B cell (primary cell): ENCODE measurements around the gene ADAMTS20. TPM values are rescaled to one million over a fixed set of nuclear protein-coding genes. Genes with fewer than 3 reads are reported as not detected.

Experiments
- ATAC-seq: fragments of 200-7000 bp; cut with Tn5 transposase; one replicate; pipeline ENCODE4 v1.10.0; 2021; ENCODE audit warnings: low read depth, mild to moderate bottlenecking, moderate number of reproducible peaks, moderate library complexity
- CTCF ChIA-PET: fragments of 350-600 bp; sonication (Branson Sonifier 250); formaldehyde crosslinking; loops from one replicate; lab custom pipeline; 2021; ENCODE audit warnings: antibody characterized with exemption, inconsistent platforms; lab: Charles Lee
- POLR2A ChIA-PET: fragments of 350-600 bp; sonication (Branson Sonifier 250); formaldehyde crosslinking; loops from one replicate; lab custom pipeline; 2021; ENCODE audit warnings: antibody characterized with exemption; lab: Charles Lee
- DNase-seq: peaks from one replicate; pipeline ENCODE4 v3.0.0; 2013
- H2AFZ ChIP-seq: 2 replicates; pipeline ENCODE4 v1.6.1; 2012; ENCODE audit warnings: mild to moderate bottlenecking, low read depth, low read length; ENCODE audit not compliant: insufficient read depth, poor library complexity, severe bottlenecking
- H3K27ac ChIP-seq, 2 donors: 1 replicate in 1 of 2; 2 replicates in 1 of 2; pipeline ENCODE4 v1.5.1; 2012 to 2013; ENCODE audit warnings: low read length in 2 of 2, mild to moderate bottlenecking in 2 of 2, moderate library complexity in 1 of 2
- H3K27me3 ChIP-seq, 4 experiments: fragments of 200-600 bp in 1 of 4; sonication (generic) in 1 of 4; replicated peaks in 1 of 4; 1 replicate in 2 of 4; 2 replicates in 2 of 4; pipeline versions ENCODE4 v1.6.1 to v1.7.0; 2013 to 2016; ENCODE audit warnings: low read length in 3 of 4, mild to moderate bottlenecking in 2 of 4, mixed read lengths in 1 of 4, moderate library complexity in 1 of 4; ENCODE audit not compliant: insufficient read depth in 4 of 4, control insufficient read depth in 3 of 4; ENCODE audit errors: control extremely low read depth in 1 of 4
- H3K36me3 ChIP-seq, 2 experiments: replicated peaks in 1 of 2; 1 replicate in 1 of 2; 2 replicates in 1 of 2; pipeline versions ENCODE4 v1.6.1 to v1.7.1; 2013; ENCODE audit warnings: low read length in 1 of 2; ENCODE audit not compliant: insufficient read depth in 2 of 2, control insufficient read depth in 1 of 2; ENCODE audit errors: control extremely low read depth in 1 of 2, extremely low read depth in 1 of 2
- H3K4me1 ChIP-seq, 2 donors: fragments of 200-600 bp in 1 of 2; sonication (generic) in 1 of 2; 1 replicate in 1 of 2; 2 replicates in 1 of 2; pipeline versions ENCODE4 v1.5.1 to v1.6.1; 2013 to 2017; ENCODE audit warnings: low read length in 2 of 2; ENCODE audit not compliant: control insufficient read depth in 2 of 2, insufficient read depth in 2 of 2
- H3K4me2 ChIP-seq: replicated peaks from 2 replicates; pipeline ENCODE3; 2012; ENCODE audit warnings: mild to moderate bottlenecking, low read depth, low read length; ENCODE audit not compliant: poor library complexity, severe bottlenecking
- H3K4me3 ChIP-seq, 5 experiments: fragments of 200-600 bp in 1 of 5; sonication (generic) in 1 of 5; 1 replicate in 3 of 5; 2 replicates in 2 of 5; pipeline versions ENCODE4 v1.5.1 to v1.7.0; 2011 to 2016; ENCODE audit warnings: low read length in 4 of 5, mild to moderate bottlenecking in 4 of 5, low read depth in 2 of 5, control low read depth in 1 of 5, moderate library complexity in 1 of 5; ENCODE audit not compliant: insufficient read depth in 1 of 5; ENCODE audit errors: control extremely low read depth in 1 of 5, extremely low read depth in 1 of 5
- H3K79me2 ChIP-seq: fragments of 200-600 bp; sonication (generic); one replicate; pipeline ENCODE4 v1.6.0; 2016; ENCODE audit warnings: low read length; ENCODE audit not compliant: control insufficient read depth, insufficient read depth
- H3K9ac ChIP-seq: fragments of 200-600 bp; sonication (generic); 2 replicates; pipeline ENCODE4 v1.6.1; 2017; ENCODE audit warnings: mild to moderate bottlenecking, low read length, moderate library complexity
- H3K9me3 ChIP-seq, 3 donors: one replicate each; pipeline versions ENCODE4 v1.6.1 to v1.7.1; 2013; ENCODE audit warnings: low read length in 2 of 3; ENCODE audit not compliant: control insufficient read depth in 2 of 3, insufficient read depth in 1 of 3; ENCODE audit errors: control extremely low read depth in 1 of 3
- H4K20me1 ChIP-seq: 2 replicates; pipeline ENCODE4 v1.6.0; 2012; ENCODE audit warnings: mild to moderate bottlenecking, low read length; ENCODE audit not compliant: insufficient read depth, control insufficient read depth, poor library complexity, severe bottlenecking
- H3K27ac Mint-ChIP-seq: one replicate; pipeline ENCODE4 v1.8.0; 2021; ENCODE audit warnings: mixed read lengths
- H3K27me3 Mint-ChIP-seq: one replicate; pipeline ENCODE4 v1.8.0; 2021; ENCODE audit warnings: mixed read lengths
- H3K4me1 Mint-ChIP-seq: one replicate; pipeline ENCODE4 v1.8.0; 2021; ENCODE audit warnings: mixed read lengths
- H3K4me3 Mint-ChIP-seq: one replicate; pipeline ENCODE4 v1.8.0; 2021; ENCODE audit warnings: mixed read lengths
- H3K9me3 Mint-ChIP-seq: one replicate; pipeline ENCODE4 v1.8.0; 2022; ENCODE audit warnings: mixed read lengths; ENCODE audit not compliant: insufficient read depth
- EZH2 ChIP-seq: IDR thresholded peaks from 2 replicates; pipeline ENCODE4 v1.6.1; 2012; ENCODE audit warnings: borderline replicate concordance, low read depth, mild to moderate bottlenecking, moderate library complexity, low read length; ENCODE audit not compliant: insufficient read depth, poor library complexity, severe bottlenecking
- WGBS: methylation state at CpG from one replicate; pipeline ENCODE4 v1.1.5; 2013; ENCODE audit warnings: missing lambda C conversion rate; ENCODE audit not compliant: insufficient coverage; 5-methylcytosine and 5-hydroxymethylcytosine counted together
- intact Hi-C: fragments of 100-400 bp; cut with micrococcal nuclease; formaldehyde crosslinking; loops from one replicate; pipeline ENCODE4 v1.10.0; 2022
- polyA plus RNA-seq: library from polyadenylated mRNA; depleted of rRNA; stranded (reverse); fragments of >200 nt; gene quantifications from 2 replicates; pipeline ENCODE4 v1.2.3, GENCODE V29; 2012
- total RNA-seq, 2 donors: library from RNA; stranded (reverse); fragments of 120-200 nt in 1 of 2; gene quantifications; 1 replicate in 1 of 2; 2 replicates in 1 of 2; pipeline versions ENCODE4 v1.2.3 to v1.2.4, GENCODE V29; 2013 to 2022
- TF ChIP-seq, protein P1 (sequence below): fragments of 200-600 bp; IDR thresholded peaks from one replicate; pipeline ENCODE4 v1.8.0; 2022; ENCODE audit warnings: antibody characterized with exemption, mild to moderate bottlenecking

ADAMTS20 gene
- total and polyA plus RNA-seq, 2 donors (not counting 1 experiment from before 2014, with no cell fraction given) = not detected

- WGBS = no CpG with 5 or more reads among the region's 5 CpGs
- Mint-ChIP-seq H3K4me3 (no peak overlapping the region), H3K27me3 (no peaks in the 10 kb centered on the region), H3K27ac (no peak overlapping the region), H3K4me1 (no peaks in the 10 kb centered on the region), H3K9me3 (no peaks in the 10 kb centered on the region)
- Histone ChIP-seq H2AFZ (no peak overlapping the region), H3K9me3 (no peaks in the 10 kb centered on the region), H3K36me3 (no peaks in the 10 kb centered on the region), H3K27ac (no peak overlapping the region), H3K9ac (no peak overlapping the region), H3K79me2 (no peaks in the 10 kb centered on the region), H3K27me3 (no peaks in the 10 kb centered on the region), H3K4me3 (no peak overlapping the region), H3K4me1 (no peaks in the 10 kb centered on the region), H3K4me2 (no peak overlapping the region), H4K20me1 (no peaks in the 10 kb centered on the region)
- ChIA-PET POLR2A (no interaction called here), CTCF (no interaction called here)
- ATAC-seq (no peak), DNase-seq (no peak)
- intact Hi-C loops = no loop called here
- TF ChIP-seq EZH2 = no peak
- TF ChIP-seq, protein P1, sequence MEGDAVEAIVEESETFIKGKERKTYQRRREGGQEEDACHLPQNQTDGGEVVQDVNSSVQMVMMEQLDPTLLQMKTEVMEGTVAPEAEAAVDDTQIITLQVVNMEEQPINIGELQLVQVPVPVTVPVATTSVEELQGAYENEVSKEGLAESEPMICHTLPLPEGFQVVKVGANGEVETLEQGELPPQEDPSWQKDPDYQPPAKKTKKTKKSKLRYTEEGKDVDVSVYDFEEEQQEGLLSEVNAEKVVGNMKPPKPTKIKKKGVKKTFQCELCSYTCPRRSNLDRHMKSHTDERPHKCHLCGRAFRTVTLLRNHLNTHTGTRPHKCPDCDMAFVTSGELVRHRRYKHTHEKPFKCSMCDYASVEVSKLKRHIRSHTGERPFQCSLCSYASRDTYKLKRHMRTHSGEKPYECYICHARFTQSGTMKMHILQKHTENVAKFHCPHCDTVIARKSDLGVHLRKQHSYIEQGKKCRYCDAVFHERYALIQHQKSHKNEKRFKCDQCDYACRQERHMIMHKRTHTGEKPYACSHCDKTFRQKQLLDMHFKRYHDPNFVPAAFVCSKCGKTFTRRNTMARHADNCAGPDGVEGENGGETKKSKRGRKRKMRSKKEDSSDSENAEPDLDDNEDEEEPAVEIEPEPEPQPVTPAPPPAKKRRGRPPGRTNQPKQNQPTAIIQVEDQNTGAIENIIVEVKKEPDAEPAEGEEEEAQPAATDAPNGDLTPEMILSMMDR = no peak
Measured at GRCh38 chr12:43580601-43581000, 28.6 kb upstream of the ADAMTS20 start.

- POLR2A ChIA-PET = no interaction called here
- Histone ChIP-seq H3K79me2 (no peaks in the 10 kb centered on the region), H3K27me3 (no peaks in the 10 kb centered on the region), H3K9me3 (no peaks in the 10 kb centered on the region), H4K20me1 (no peaks in the 10 kb centered on the region), H3K4me1 (no peaks in the 10 kb centered on the region), H2AFZ (no peak overlapping the region), H3K27ac (no peak overlapping the region), H3K9ac (no peak overlapping the region), H3K4me2 (no peak overlapping the region), H3K36me3 (no peaks in the 10 kb centered on the region), H3K4me3 (no peak overlapping the region)
- no CpG with 5 or more reads among the region's 4 CpGs for WGBS
- DNase-seq = no peak
- no peak overlapping the region for H3K4me3 Mint-ChIP-seq
- intact Hi-C loops = no loop called here
- CTCF ChIA-PET = no interaction called here
- no peak overlapping the region for H3K27ac Mint-ChIP-seq
- no peaks in the 10 kb centered on the region for H3K9me3 Mint-ChIP-seq
- H3K27me3 Mint-ChIP-seq = no peaks in the 10 kb centered on the region
- TF ChIP-seq EZH2 = no peak
- TF ChIP-seq, protein P1 = no peak
- no peak for ATAC-seq
- H3K4me1 Mint-ChIP-seq = no peaks in the 10 kb centered on the region
Measured at GRCh38 chr12:43579206-43579605, 27.2 kb upstream of the ADAMTS20 start.
